ENCODE results near the gene SULT1A2. TPM values are rescaled to one million over a fixed set of nuclear protein-coding genes. Genes with fewer than 3 reads are reported as not detected.
"Not testable (repeated sequence)": the region's sequence is repeated elsewhere in the genome, so short reads cannot be mapped to it uniquely, and the experiment has no call there.

SULT1A2 gene
- total RNA-seq, 2 donors from 2014 or later = not detected

DNA sequence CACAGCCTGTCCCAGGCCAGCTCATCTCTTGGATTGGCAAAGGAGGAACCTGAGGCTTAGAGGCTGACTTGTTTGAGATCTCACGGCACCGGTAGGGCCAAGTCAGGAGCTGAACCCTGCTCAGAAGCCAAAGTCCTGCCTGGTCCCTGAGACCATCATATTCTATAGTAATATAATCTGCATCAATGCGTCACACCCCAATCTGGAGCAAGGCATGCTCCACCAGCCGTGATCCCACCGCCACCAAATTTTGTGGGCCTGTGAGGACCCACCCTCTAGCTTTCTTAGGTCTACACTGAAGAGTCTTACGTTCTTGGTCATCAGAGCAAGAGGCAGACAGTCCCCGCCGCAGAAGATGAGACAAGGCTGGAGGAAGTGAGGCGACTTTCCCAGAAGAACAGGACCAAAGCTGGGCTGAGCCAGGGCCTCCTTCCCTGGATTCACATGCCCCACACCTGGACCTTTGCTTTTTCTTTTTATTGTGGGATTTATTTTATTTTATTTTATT lies 10.3 kb upstream of the SULT1A2 start:
- no peak for TF ChIP-seq CTCF (IDR thresholded peaks at IDR 0.05)
- Histone ChIP-seq H3K9me3 (no peaks in the 10 kb centered on the region), H3K4me1 (ENCODE audit: control insufficient read depth in 1 of 2, low read depth in 2 of 2) (no peaks in the 10 kb centered on the region), H3K27ac (no peak overlapping the region), H3K36me3 (no peaks in the 10 kb centered on the region), H3K4me3 (no peak overlapping the region), H3K27me3 (replicated peaks; ENCODE audit: insufficient read depth) (no peaks in the 10 kb centered on the region)
- ATAC-seq (ENCODE audit: insufficient number of reproducible peaks, low FRiP score, low read depth) (no peak), DNase-seq (ENCODE audit: low spot score) (no peak)

DNA sequence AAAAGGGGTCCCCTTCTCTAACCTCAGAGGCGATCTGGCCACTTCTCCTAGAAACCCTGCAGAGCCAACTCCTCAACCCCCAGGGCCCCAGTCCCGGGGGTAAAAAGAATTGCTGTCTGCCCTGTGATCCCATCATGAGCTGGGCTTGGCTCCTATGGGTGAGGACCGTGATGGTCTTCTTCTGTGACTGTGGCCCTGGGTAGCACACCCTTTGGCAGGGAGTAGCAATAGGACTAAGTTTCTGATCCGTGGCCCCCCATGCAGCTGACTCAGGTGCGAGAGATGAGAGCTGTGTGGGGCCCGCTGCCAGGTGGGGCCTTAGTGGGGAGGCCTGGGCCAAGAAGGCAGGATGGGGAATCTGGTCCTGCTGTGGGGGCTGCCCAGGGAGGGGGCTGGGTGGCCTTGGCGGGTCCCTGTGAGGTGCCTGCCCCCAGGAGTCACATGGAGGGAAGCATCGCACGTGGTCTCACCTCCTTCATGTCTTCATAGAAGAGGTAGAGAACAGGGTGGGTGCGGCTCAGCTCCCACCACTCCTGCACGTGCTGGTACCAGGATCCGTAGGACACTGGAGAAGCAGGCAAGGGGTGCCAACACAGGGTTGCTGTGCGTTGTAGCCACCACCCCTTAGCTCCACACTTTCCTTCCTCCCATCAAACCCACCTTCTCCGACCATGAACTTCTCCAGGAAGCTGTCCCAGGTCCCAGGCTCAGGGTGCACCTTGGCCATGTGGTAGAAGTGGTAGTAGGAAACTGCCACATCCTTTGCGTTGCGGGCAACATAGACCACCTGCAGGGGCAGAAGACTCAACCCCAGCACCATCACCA lies 9.7 kb upstream of the SULT1A2 start:
- no peak for DNase-seq (ENCODE audit: low spot score)
- Histone ChIP-seq H3K4me3 (no peak overlapping the region), H3K9me3 (no peaks in the 10 kb centered on the region), H3K27me3 (replicated peaks; ENCODE audit: insufficient read depth) (no peaks in the 10 kb centered on the region), H3K36me3 (no peaks in the 10 kb centered on the region), H3K4me1 (ENCODE audit: control insufficient read depth in 1 of 2, low read depth in 2 of 2) (no peaks in the 10 kb centered on the region), H3K27ac (no peak overlapping the region)
- no peak for TF ChIP-seq CTCF (IDR thresholded peaks at IDR 0.05)
- ATAC-seq (ENCODE audit: insufficient number of reproducible peaks, low FRiP score, low read depth) = no peak

- H3K36me3 ChIP-seq = no peaks in the 10 kb centered on the region
- DNase-seq (ENCODE audit: low spot score) (no peak), ATAC-seq (ENCODE audit: insufficient number of reproducible peaks, low FRiP score, low read depth) (no peak)
- H3K4me1 ChIP-seq (ENCODE audit: control insufficient read depth in 1 of 2, low read depth in 2 of 2) = no peaks in the 10 kb centered on the region
- no peaks in the 10 kb centered on the region for H3K9me3 ChIP-seq
- no peak for TF ChIP-seq CTCF (IDR thresholded peaks at IDR 0.05)
- no peak overlapping the region for H3K4me3 ChIP-seq
- no peak overlapping the region for H3K27ac ChIP-seq
- H3K27me3 ChIP-seq (replicated peaks; ENCODE audit: insufficient read depth) = no peaks in the 10 kb centered on the region
These were observed 7.3 kb upstream of the SULT1A2 start for GRCh38 chr16:28604186-28604565.

DNA sequence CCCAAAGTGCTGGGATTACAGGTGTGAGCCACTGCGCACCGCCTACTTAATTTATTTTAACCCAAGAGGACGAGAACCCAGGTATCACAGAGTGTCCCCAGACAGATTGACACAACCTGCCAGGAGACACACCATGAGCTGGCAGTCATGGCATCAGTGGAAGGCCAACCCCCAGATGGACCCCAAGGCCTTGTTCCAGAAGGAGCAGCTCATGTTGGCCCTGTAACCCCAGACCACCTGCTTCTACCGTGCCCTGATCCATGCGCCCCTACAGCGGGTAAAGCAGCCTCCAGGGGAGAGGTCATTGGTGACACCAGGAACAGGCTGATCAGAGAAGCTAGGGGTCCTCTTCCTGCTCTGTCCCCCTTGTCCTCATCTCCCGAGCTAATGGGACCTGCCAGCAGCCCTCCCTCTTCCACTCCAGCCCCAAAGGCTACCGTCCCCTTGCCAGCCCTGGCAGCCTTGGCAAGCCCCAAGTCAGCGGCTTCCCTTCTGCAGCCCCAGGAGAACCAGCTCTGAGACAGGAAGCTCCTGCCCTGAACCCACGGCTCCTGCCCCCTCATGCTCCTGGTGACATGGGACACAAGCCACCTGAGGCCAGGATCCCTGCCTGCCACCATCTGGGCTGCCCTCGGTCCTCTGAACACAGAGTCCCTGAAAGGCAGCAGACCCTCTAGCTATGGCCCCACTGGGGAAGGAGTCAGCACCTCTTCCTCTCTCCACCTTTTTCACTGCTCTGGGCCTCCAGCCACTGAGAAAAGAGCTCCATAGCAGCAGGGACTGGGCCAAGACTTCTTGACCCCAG lies 6.7 kb upstream of the SULT1A2 start:
- Histone ChIP-seq H3K4me1 (ENCODE audit: control insufficient read depth in 1 of 2, low read depth in 2 of 2) (no peaks in the 10 kb centered on the region), H3K27me3 (replicated peaks; ENCODE audit: insufficient read depth) (no peaks in the 10 kb centered on the region), H3K4me3 (no peak overlapping the region), H3K36me3 (no peaks in the 10 kb centered on the region), H3K9me3 (no peaks in the 10 kb centered on the region), H3K27ac (no peak overlapping the region)
- DNase-seq (ENCODE audit: low spot score) (no peak), ATAC-seq (ENCODE audit: insufficient number of reproducible peaks, low FRiP score, low read depth) (no peak)
- no peak for TF ChIP-seq CTCF (IDR thresholded peaks at IDR 0.05)

GRCh38 chr16:28602529-28602928 lies 5.7 kb upstream of the SULT1A2 start:
- TF ChIP-seq CTCF (IDR thresholded peaks at IDR 0.05) = no peak
- Histone ChIP-seq H3K9me3 (no peaks in the 10 kb centered on the region), H3K27me3 (replicated peaks; ENCODE audit: insufficient read depth) (no peaks in the 10 kb centered on the region), H3K27ac (no peak overlapping the region), H3K36me3 (no peaks in the 10 kb centered on the region), H3K4me3 (no peak overlapping the region), H3K4me1 (ENCODE audit: control insufficient read depth in 1 of 2, low read depth in 2 of 2) (no peaks in the 10 kb centered on the region)
- no peak for DNase-seq (ENCODE audit: low spot score)
- ATAC-seq (ENCODE audit: insufficient number of reproducible peaks, low FRiP score, low read depth) = no peak

- DNase-seq (ENCODE audit: low spot score); H3K27ac ChIP-seq; H3K27me3 ChIP-seq (replicated peaks; ENCODE audit: insufficient read depth); H3K4me3 ChIP-seq; ATAC-seq (ENCODE audit: insufficient number of reproducible peaks, low FRiP score, low read depth); H3K9me3 ChIP-seq; H3K4me1 ChIP-seq (ENCODE audit: control insufficient read depth in 1 of 2, low read depth in 2 of 2); H3K36me3 ChIP-seq: not testable (repeated sequence)
These were observed 5.2 kb upstream of the SULT1A2 start for GRCh38 chr16:28602062-28602461.

DNA sequence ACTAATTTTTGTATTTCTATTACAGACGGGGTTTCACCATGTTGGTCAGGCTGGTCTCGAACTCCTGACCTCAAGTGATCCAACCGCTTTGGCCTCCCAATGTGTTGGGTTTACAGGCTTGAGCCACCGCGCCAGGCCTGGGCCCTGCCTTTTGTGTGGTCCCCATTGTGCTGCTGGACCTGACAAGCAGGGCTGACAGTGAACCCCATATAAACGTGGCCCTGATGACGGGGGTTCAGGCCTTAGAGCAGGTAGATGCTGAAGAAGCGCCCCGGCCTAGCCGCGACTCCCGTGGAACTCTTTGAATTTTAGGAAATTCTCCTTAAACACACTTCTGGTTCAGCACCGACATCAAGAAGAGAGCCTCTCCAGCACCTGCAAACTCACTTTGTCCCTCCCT lies 4.7 kb upstream of the SULT1A2 start:
- H3K9me3 ChIP-seq; ATAC-seq (ENCODE audit: insufficient number of reproducible peaks, low FRiP score, low read depth); H3K27me3 ChIP-seq (replicated peaks; ENCODE audit: insufficient read depth); H3K4me3 ChIP-seq; DNase-seq (ENCODE audit: low spot score); H3K36me3 ChIP-seq; H3K27ac ChIP-seq; H3K4me1 ChIP-seq (ENCODE audit: control insufficient read depth in 1 of 2, low read depth in 2 of 2): not testable (repeated sequence)

All from thoracic aorta (tissue), 2 donors.